ENCODE data around the gene SRGAP1. TPM values are rescaled to one million over a fixed set of nuclear protein-coding genes. Genes with fewer than 3 reads are reported as not detected.

Gene SRGAP1
- total and polyA plus RNA-seq, 2 of the 13 experiments (the other 11 are each of a cell fraction or from before 2014, with no cell fraction given): 1.6 to 3.4 TPM

- TF ChIP-seq, protein P1, sequence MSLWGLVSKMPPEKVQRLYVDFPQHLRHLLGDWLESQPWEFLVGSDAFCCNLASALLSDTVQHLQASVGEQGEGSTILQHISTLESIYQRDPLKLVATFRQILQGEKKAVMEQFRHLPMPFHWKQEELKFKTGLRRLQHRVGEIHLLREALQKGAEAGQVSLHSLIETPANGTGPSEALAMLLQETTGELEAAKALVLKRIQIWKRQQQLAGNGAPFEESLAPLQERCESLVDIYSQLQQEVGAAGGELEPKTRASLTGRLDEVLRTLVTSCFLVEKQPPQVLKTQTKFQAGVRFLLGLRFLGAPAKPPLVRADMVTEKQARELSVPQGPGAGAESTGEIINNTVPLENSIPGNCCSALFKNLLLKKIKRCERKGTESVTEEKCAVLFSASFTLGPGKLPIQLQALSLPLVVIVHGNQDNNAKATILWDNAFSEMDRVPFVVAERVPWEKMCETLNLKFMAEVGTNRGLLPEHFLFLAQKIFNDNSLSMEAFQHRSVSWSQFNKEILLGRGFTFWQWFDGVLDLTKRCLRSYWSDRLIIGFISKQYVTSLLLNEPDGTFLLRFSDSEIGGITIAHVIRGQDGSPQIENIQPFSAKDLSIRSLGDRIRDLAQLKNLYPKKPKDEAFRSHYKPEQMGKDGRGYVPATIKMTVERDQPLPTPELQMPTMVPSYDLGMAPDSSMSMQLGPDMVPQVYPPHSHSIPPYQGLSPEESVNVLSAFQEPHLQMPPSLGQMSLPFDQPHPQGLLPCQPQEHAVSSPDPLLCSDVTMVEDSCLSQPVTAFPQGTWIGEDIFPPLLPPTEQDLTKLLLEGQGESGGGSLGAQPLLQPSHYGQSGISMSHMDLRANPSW (CRISPR knock-in tag; IDR thresholded peaks at IDR 0.05; ENCODE audit: borderline replicate concordance): no peak
- no peak for TF ChIP-seq ZNF776 (CRISPR knock-in tag; IDR thresholded peaks at IDR 0.05)
Measured at GRCh38 chr12:63927511-63927910, 83.0 kb downstream of the SRGAP1 start (continued).

GRCh38 chr12:63928305-63928704 lies 83.8 kb downstream of the SRGAP1 start:
- DNase-seq (ENCODE audit: low spot score) (no peak), FAIRE-seq (no peak), ATAC-seq (no peak)
- BruUV-seq (replicated peaks): no TSS peak
- Histone ChIP-seq H3K27me3 (ENCODE audit: control insufficient read depth in 1 of 2, insufficient read depth in 2 of 2, low read length in 2 of 2) (no peaks in the 10 kb centered on the region), H3K36me3 (replicated peaks in 1 of 2; ENCODE audit: control insufficient read depth in 1 of 2, insufficient read depth in 2 of 2, low read length in 2 of 2) (no peaks in the 10 kb centered on the region), H2AFZ (ENCODE audit: low read length) (no peak overlapping the region), H4K20me1 (ENCODE audit: insufficient read depth, low read length) (no peaks in the 10 kb centered on the region), H3K4me2 (ENCODE audit: low read depth, low read length) (no peak overlapping the region), H3K4me3 (replicated peaks in 1 of 3; ENCODE audit: insufficient read depth in 1 of 3, low read depth in 2 of 3, low read length in 3 of 3) (no peak overlapping the region), H3K9ac (ENCODE audit: insufficient read depth, low read depth, low read length) (no peak overlapping the region), H3K4me1 (ENCODE audit: insufficient read depth, low read length) (no peaks in the 10 kb centered on the region), H3K27ac (ENCODE audit: extremely low read length, insufficient read depth, low read length) (no peak overlapping the region), H3K9me3 (ENCODE audit: low read length) (no peaks in the 10 kb centered on the region), H3K79me2 (ENCODE audit: insufficient read depth, low read length) (no peaks in the 10 kb centered on the region)
- TF ChIP-seq, protein P2, sequence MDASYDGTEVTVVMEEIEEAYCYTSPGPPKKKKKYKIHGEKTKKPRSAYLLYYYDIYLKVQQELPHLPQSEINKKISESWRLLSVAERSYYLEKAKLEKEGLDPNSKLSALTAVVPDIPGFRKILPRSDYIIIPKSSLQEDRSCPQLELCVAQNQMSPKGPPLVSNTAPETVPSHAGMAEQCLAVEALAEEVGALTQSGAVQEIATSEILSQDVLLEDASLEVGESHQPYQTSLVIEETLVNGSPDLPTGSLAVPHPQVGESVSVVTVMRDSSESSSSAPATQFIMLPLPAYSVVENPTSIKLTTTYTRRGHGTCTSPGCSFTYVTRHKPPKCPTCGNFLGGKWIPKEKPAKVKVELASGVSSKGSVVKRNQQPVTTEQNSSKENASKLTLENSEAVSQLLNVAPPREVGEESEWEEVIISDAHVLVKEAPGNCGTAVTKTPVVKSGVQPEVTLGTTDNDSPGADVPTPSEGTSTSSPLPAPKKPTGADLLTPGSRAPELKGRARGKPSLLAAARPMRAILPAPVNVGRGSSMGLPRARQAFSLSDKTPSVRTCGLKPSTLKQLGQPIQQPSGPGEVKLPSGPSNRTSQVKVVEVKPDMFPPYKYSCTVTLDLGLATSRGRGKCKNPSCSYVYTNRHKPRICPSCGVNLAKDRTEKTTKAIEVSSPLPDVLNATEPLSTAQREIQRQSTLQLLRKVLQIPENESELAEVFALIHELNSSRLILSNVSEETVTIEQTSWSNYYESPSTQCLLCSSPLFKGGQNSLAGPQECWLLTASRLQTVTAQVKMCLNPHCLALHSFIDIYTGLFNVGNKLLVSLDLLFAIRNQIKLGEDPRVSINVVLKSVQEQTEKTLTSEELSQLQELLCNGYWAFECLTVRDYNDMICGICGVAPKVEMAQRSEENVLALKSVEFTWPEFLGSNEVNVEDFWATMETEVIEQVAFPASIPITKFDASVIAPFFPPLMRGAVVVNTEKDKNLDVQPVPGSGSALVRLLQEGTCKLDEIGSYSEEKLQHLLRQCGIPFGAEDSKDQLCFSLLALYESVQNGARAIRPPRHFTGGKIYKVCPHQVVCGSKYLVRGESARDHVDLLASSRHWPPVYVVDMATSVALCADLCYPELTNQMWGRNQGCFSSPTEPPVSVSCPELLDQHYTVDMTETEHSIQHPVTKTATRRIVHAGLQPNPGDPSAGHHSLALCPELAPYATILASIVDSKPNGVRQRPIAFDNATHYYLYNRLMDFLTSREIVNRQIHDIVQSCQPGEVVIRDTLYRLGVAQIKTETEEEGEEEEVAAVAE (CRISPR knock-in tag; IDR thresholded peaks at IDR 0.05; ENCODE audit: borderline replicate concordance): no peak
- POLR2A ChIA-PET: no interaction called here
- CTCF ChIA-PET (ENCODE audit: low intra/inter-chr PET ratio, low total read pairs): no interaction called here
- in situ Hi-C loops (cut with HindIII; ENCODE audit: extremely low pct_ligation_motif_present, low pct_unique_long_range_greater_than_20kb) (no loop called here), intact Hi-C loops (cut with micrococcal nuclease; ENCODE audit: unreplicated experiment) (no loop called here)
- 85% methylated on average over 2 of the region's 2 CpGs for WGBS (ENCODE audit: low lambda C conversion rate)
